ENCODE measurements around the gene ZNF266.
A peak's percentile ranks its signal among the peaks of the same experiment; 100 is the strongest.

ZNF266 gene

DNA sequence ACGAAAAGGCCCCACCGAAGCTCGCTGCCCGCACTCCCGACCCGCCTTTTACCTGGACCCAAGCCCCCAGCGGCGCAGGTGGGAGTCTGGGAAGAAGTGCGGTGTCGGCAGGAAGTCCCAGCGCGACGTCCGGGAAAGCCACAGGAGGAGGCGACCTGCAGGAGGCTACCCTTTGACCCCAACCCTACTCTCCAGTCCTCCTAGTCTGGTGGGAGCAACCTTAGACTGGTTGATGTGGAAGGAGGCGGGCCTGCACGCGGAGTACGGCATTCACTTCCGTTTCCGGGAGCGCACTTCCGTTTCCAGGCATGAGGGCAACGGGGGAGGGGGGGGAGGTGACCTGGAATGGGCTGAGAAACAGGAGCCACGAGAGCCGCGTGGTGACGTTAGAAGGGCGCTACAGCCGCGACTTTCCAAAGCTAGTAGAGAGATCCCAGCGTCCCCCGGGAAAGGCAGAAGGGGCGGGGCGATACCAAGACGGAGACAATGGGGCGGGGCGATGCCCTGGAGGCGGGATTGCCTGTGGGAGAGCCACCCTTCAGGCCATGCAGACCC, 28.5 kb downstream of the ZNF266 start:
- POLR2A ChIA-PET = no interaction called here
- TF ChIP-seq L3MBTL2 (conservative IDR thresholded peaks at IDR 0.05) (peak; percentile 54), ELF4 (IDR thresholded peaks at IDR 0.05) (no peak), ARNT (IDR thresholded peaks at IDR 0.05) (no peak), HDGF (IDR thresholded peaks at IDR 0.05; ENCODE audit: borderline replicate concordance) (no peak)
- CTCF ChIA-PET = no interaction called here
- DNase-seq (ENCODE audit: extremely low spot score) = peak; percentile 10

- ChIA-PET POLR2A (no interaction called here), CTCF (no interaction called here)
- TF ChIP-seq FOXA1 (IDR thresholded peaks at IDR 0.05) (no peak), BHLHE40 (IDR thresholded peaks at IDR 0.05; ENCODE audit: borderline replicate concordance) (no peak), ARNT (IDR thresholded peaks at IDR 0.05) (no peak), ZNF384 (IDR thresholded peaks at IDR 0.05) (no peak)
- no peak for DNase-seq (ENCODE audit: extremely low spot score)
Measured at GRCh38 chr19:9381361-9381785, 54.0 kb downstream of the ZNF266 start.

GRCh38 chr19:9370738-9371619, 64.4 kb downstream of the ZNF266 start:
- no peak for TF ChIP-seq ELF4 (IDR thresholded peaks at IDR 0.05)
- TF ChIP-seq BHLHE40 (IDR thresholded peaks at IDR 0.05; ENCODE audit: borderline replicate concordance) = no peak
- TF ChIP-seq FOXM1 (IDR thresholded peaks at IDR 0.05; ENCODE audit: borderline replicate concordance) = no peak
- TF ChIP-seq, protein P1, sequence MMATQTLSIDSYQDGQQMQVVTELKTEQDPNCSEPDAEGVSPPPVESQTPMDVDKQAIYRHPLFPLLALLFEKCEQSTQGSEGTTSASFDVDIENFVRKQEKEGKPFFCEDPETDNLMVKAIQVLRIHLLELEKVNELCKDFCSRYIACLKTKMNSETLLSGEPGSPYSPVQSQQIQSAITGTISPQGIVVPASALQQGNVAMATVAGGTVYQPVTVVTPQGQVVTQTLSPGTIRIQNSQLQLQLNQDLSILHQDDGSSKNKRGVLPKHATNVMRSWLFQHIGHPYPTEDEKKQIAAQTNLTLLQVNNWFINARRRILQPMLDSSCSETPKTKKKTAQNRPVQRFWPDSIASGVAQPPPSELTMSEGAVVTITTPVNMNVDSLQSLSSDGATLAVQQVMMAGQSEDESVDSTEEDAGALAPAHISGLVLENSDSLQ (IDR thresholded peaks at IDR 0.05) = no peak
- TF ChIP-seq NFRKB (IDR thresholded peaks at IDR 0.05) = no peak
- no peak for DNase-seq (ENCODE audit: extremely low spot score)
- ChIA-PET CTCF (no interaction called here), POLR2A (no interaction called here)

GRCh38 chr19:9362905-9363304, 72.5 kb downstream of the ZNF266 start, which contains the start of gene ZNF177:
ZNF177 (plus strand) TSS chr19:9363013; CDS start chr19:9378312, 15,299 bp downstream.
- POLR2A ChIA-PET = no interaction called here

More at GRCh38 chr19:9362905-9363304, 72.5 kb downstream of the ZNF266 start, which contains the start of gene ZNF177:
- DNase-seq (ENCODE audit: extremely low spot score) = no peak
- CTCF ChIA-PET = no interaction called here
- no peak for TF ChIP-seq FOXK2 (IDR thresholded peaks at IDR 0.05)
- no peak for TF ChIP-seq BHLHE40 (IDR thresholded peaks at IDR 0.05; ENCODE audit: borderline replicate concordance)
